Stimulated activated CD4-positive, alpha-beta T cell treated with anti-CD3 and anti-CD28 coated beads, Interleukin-1b, Interleukin-23, amount 100 ng/mL, for 48 hours (primary cell): Measurements from ENCODE around the gene OR1S1.
"Not testable (repeated sequence)": the region's sequence is repeated elsewhere in the genome, so short reads cannot be mapped to it uniquely, and the experiment has no call there.

Experiments
- DNase-seq: peaks from one replicate; pipeline ENCODE4 v3.0.0-alpha.2; 2020

Gene OR1S1

DNA sequence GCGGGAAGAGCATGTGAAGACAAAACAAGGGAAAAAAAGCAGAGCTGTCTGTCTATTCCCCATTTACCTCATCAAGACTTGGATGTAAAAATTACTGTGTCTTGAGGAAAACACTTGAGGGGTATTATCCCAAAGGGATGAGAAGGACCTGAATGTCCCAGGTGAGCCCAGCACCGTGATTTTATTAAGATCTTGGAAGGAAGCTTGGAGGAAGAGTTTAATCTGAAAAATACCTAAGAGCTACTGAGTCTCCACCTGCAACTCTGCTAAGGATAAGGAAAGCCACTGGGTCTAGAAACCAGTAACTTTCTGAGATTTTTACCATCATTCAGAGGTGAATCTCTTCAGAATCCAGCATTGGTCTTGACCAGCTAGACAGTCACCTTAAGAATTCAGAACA, at the start of gene OR1S1:
Gene OR1S1, plus strand, starts transcription at position 301 of the 400 bp plus-strand sequence.
- DNase-seq: not testable (repeated sequence)

DNA sequence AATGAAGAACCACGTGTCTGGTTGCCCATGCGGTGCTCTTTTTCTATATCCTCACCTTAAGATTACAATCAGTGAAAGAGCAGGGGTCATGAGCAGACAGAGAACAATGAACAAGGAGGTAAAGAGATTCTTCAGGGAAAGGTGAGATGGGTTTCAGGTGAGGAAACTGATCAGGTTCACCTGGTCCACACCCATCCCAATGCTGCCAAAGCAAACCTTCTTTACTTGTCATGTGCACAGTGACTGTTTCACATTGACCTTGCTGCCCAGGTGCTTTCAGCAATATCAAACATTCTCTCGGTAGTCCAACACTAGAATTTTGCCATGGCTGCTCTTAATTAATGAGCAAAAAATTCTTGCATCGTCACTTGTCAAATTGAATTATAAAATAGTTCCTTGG, 48.1 kb upstream of the OR1S1 start:
- DNase-seq: no peak

DNA sequence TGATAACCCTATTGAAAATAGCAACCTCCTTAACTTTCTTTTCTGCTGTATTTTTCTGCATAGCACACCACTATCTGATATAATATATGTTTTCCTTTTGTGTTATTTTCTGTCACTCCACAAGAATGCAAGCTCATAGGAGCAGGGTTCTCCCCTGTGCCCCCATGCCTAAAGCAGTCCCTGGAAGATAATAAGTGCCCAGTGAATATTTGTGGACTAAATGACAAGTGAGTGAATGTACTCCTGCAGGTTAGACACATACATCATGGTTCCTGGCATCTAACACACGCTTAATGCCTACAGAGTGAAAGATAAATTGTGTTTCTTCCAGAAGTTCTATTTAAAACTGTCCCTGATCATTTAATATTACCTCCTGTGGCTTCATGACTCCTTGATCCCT, 47.5 kb upstream of the OR1S1 start:
- no peak for DNase-seq

DNA sequence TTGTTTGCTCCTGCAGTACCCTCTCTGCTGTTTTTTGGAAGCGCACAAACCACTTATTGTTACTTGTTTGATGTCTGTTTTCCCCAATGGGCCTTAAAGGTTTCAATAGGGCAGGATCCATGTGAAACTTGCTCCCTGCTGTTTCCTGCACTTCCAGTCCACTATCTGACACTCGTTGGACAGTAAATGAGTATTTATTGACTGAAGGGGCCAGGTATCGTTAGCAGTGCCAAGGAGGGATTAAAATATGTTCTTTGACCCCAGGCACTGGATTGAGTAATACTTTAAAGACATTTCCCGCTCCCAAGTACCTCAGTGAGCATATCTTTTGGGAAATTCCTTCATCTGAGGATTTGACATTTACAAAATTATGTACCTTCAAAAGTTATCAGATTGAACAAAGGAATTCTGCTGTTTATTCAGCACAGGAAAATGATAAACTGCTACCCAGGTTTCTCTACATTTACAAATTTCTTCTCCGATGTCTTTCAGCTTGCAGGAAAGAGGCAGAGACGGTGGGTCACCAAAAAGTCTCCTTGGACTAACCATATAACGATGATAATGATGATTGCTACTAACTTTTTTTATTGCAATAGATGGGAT, 46.9 kb upstream of the OR1S1 start:
- DNase-seq: no peak

DNA sequence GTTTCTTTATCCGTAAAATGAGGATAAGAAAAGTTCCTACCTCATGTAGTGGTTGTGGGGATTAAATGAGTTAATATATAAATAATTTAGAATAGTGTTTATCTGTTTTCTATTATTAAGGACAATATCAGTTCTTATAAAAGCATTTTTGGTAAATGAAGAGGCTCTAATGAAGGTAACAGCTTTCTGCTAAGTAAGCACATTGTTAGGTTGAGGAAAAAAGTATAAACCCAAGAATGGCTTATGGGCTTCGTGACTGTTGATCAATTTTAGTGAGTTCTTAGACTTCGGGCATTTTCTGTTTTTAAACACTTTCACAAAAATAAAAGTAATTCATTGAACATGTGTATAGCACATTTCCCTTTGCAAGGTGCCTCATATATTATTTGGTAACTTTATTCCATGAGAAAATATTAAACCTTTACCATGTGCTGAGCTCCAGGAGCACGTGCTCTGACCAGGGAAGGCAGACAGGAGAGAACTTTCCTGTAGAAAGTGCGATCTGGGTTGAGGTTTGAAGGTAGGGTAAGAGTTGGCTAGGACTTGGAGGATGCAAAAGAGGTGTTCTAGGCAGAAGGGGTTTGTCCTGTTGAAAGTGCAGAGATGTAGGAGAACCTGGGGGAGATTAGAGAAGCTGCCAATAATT, 35.0 kb upstream of the OR1S1 start:
- no peak for DNase-seq

DNA sequence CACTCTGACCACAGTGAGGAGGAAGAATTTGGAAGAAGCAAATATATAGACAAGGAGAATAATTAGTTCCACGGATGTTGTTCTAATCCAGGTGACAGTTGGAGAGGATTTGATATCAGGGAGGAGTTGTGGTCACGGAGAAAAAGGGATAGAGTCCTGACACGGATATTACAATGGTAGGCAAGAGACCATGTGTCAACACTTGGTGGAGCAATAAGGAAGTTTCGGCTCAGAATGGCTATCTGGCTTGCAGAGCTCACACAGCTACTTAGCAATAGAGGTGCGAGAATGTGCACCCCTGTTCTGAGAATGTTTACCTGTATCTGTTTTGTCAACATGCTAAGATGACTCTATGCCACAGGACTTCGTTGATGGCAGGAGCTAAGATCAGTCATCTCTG, 34.1 kb upstream of the OR1S1 start:
- no peak for DNase-seq

DNA sequence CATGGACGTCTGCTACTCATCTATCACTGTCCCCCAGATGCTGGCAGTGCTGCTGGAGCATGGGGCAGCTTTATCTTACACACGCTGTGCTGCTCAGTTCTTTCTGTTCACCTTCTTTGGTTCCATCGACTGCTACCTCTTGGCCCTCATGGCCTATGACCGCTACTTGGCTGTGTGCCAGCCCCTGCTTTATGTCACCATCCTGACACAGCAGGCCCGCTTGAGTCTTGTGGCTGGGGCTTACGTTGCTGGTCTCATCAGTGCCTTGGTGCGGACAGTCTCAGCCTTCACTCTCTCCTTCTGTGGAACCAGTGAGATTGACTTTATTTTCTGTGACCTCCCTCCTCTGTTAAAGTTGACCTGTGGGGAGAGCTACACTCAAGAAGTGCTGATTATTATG, 32.9 kb upstream of the OR1S1 start:
- DNase-seq: no peak

DNA sequence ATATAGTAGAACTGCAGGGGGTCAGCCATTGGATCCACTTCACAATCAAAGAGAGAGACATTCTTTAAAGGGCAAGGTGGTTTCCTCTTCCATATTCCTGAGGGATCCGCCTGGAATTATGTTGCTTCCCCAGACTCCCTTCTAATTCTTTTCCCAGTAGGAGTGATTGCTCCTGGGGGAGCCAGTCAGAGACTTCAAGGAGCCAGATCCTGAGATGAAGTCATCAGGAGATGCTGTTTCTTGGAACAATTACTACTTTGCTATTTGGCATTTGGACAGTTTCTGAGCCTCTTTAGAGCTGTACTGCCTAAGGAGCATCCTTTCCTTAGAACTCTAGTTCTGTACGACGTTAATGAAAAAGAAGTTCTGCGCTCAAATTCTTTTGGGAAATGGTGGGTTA, 25.6 kb upstream of the OR1S1 start:
- no peak for DNase-seq

DNA sequence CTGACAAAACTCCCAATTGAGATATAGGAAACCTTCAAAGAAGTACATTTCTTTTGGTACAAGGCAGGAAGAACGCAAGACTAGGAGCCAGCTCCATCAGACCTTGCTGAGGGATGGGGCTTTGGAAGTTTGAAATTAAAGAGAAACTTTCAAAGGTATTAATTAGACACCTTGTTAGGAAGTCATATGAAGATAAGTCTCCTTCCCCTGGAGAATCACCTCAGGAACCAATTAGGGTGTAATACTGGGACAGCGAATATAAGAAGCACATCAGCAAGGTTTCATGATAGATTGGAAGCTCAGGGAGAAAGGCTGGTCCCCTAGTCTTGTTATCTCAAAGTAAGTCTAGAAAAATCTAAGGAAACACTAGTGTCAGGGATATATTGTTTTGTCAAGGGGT, 23.8 kb upstream of the OR1S1 start, which contains the start of gene OR9Q2:
Gene OR9Q2, plus strand, starts transcription at position 301 of the 400 bp plus-strand sequence. CDS start 1,421 bp downstream, outside the sequence.
- DNase-seq: no peak

DNA sequence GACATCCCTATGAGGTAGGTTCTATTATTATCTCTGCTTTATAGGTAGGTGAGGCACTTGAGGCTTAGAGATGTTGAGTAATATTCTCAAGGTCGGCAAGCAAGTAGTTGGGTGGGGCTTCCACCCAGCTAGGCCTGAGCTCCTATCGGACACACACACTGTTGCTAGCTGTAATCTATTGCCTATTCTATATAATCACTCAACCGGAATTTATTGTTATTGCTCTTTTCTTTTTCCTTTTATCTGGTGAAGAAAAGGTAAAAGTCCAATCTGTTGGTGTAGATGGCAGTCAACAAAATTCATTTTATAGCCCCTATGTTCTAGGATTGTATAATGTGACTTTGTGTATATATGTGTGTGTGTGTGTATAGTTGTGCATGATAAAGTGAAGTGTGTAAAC, 20.3 kb upstream of the OR1S1 start:
- no peak for DNase-seq

DNA sequence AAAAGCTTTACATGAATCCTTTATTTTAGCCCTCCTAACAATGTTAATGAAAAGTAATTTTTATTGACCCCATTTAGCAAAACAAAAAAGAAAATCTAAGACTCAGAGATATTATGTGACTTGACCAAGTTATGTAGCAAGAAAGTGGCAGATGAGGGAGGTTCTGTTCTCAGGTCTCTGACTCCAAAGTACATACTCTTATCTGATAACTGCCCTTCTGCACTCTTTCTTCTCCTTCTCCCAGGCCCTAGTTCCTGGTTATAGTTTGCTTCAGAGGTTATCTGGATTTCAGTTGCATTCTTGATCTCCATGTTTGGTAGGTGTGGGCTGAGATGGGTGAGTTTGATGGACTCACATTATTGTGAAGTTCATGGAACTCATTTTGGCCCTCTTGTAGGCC, 19.1 kb upstream of the OR1S1 start:
- DNase-seq: no peak

DNA sequence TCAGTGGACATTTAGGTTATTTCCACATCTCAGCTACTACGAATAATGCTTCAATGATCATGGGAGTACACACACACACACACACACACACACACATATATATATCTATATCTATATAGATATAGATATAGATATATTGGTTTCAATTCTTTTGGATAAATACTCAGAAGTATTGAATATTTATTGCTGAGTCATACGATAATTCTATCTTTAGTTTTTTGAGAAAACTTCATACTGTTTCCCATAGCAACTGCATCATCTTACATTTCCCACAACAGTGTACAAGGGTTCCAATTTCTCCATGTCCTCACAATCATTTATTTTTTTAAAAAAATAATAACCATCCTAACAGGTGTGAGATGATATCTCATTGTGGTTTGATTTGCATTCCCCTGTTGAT, 16.6 kb upstream of the OR1S1 start:
- DNase-seq: no peak

DNA sequence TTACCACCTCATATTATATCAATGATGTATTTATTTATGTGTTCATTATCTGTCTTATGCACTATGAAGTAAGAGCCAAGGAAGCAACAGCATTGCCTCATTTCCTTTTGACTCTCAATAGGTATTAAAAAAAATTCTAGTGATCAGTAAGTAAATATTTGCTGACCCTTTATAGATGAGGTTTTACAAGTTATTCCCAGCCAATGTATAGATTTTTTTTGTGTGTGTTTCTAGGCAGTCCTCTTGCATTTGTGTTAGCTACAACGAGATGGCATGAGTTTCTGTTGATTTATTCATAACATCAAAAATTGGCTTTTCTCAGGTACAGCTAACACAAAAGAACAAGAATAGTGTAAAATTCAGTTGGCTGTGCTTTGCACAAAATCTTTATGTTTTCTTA, 13.2 kb upstream of the OR1S1 start:
- no peak for DNase-seq

DNA sequence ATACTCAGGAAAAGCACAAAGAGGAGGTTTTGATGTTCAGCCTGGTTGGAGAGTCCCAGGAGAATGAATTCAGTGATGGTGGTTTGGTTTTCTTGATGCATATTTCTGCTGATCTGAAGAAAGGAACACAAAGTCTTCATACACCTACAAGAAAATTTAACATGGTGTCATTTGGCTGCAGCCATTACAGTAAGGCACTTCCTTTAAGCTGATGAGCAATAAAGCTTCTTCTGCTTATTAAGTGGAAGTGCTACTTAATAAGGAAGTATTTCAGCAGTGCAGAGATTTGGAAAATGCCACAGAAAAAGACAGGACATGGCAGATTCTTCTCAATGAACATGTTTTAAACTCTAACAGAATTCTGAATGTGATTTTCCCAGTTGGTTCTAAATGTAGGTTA, 8.5 kb upstream of the OR1S1 start, which contains the start of gene OR1S2:
Gene OR1S2, minus strand, starts transcription at position 101 of the 400 bp plus-strand sequence. Its CDS starts 0 bp downstream, at position 101.
- no peak for DNase-seq

DNA sequence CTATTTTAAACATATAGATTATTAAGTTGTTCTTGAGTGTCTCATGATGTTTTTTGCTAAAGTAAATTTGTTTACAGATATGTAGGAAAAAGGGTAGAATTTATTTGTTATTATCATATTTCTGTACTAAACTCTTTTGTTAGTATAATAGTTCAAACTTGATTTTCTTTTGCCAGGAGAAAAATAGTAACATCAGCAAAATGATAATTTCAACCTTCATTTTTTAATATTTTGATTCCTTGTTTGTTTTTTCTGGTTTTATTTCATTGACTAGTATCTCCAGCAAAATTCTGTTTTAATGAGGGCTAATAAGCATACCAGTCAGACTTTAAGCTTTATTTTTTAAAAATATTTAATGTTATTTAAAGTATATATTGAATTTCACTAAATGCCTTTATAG, 4.0 kb downstream of the OR1S1 start:
- no peak for DNase-seq

DNA sequence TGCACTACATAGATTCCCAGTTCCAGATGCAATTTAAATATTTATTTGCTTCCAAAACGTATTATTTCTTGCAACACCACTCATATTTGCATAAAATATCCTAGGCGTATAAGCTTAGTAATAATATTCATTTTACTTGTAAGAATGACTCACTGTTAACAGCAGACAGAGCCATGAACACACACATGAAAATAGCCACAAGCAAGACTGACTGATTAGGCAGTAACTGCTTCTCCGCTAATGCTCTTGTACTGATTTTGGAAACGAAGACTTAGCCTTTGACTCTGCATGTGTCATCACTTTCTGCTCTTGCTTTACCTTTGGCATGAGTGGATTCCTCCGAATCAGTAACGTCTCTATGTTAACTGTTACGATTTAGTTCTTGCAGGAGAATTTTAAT, 10.2 kb downstream of the OR1S1 start:
- DNase-seq: no peak

DNA sequence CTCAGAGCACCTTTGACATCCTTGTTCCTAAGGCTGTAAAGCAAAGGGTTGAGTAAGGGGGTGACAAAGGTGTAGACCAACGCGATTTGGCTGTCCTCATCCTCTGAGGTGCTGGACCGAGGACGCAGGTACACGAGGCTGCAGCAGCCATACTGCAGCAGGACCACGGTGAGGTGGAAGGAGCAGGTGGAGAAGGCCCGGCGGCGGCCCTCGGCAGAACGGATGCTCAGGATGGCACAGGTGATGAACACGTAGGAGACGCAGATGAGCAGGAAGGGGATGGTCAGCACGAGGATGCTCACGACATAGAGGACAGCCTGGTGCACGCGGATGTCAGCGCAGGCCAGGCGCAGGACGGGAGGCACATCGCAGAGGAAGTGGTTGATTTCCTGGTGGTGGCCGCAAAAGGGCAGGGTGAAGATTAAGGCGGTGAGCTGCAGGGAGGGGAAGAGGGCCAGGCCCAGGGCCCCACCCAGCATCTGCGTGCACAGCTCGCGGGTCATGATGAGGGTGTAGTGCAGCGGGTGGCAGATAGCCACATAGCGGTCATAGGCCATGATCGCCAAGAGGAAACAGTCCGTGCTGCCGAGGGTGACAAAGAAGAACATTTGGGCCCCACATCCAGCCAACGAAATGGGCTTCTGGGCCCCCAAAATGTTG, 15.6 kb downstream of the OR1S1 start:
- DNase-seq: no peak

DNA sequence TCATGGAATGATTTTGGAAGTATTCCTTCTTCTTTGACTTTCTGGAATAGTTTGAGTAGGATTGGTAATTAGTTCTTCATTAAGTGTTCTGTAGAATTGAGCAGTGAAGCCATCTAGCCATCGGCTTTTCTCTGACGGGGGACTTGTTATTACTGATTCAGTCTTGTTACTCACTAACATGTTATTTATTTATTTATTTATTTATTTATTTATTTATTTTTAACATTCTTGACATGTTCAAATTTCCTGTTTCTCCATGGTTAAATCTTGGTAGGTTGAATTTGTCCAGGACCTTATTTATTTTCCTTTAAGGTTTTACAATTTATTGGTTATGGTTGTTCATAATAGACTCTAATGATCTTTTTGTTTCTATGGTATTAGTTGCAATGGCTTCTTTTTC, 31.4 kb downstream of the OR1S1 start:
- no peak for DNase-seq

DNA sequence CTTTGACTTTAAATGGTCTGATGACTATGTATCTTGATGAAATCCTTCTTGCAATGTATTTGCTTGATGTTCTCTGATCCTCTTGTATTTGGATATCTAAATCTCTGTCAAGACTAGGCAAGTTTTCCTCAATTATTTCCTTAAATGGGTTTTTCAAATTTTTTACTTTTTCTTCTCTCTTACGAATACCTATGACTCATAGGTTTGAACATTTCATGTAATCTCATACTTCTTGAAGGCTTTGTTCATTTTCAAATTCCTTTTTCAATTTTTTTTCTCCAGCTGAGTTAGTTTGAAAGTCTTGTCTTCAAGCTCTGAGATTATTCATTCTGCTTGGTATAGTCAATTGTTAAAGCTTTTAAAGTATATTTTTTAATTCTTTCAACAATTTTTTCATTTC, 42.4 kb downstream of the OR1S1 start:
- DNase-seq: no peak

DNA sequence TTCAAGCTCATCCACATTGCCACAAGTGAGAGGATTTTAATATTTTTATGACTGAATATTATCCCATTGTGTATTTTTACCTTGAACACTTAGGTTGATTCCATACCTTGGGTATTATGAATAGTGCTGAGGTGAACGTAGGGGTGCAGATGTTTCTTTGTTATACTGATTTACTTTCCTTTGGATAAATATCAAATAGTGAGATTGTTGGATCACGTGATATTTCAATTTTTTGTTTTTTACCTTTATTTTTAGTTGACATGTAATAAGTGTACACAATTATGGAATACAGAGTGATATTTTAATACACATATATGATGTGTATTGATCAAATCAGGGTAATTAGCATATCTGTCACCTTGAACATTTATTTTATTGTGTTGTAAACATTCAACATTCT, 47.5 kb downstream of the OR1S1 start:
- DNase-seq: no peak
